ENCODE measurements around the gene CMC2.

Gene CMC2

GRCh38 chr16:81001330-81001729 is 5.4 kb downstream of the CMC2 start:
- no peak for DNase-seq

- no peak for DNase-seq
Measured at GRCh38 chr16:81000873-81001272, 5.8 kb downstream of the CMC2 start.

- DNase-seq, result no peak
Measured at GRCh38 chr16:80997964-80998620, 8.6 kb downstream of the CMC2 start.

- DNase-seq, result peak; percentile 74
Measured at GRCh38 chr16:80997139-80997798, 9.4 kb downstream of the CMC2 start.

GRCh38 chr16:80996688-80997138 is 10.0 kb downstream of the CMC2 start:
- DNase-seq, result no peak

GRCh38 chr16:80994451-80994850 is 12.2 kb downstream of the CMC2 start:
- peak; percentile 14 for DNase-seq

- DNase-seq, result no peak
Measured at GRCh38 chr16:80993834-80994233, 12.9 kb downstream of the CMC2 start.

GRCh38 chr16:80993307-80993706 is 13.4 kb downstream of the CMC2 start:
- DNase-seq, result peak; percentile 24

- no peak for DNase-seq
Measured at GRCh38 chr16:80992676-80993293, 13.9 kb downstream of the CMC2 start.

GRCh38 chr16:80991792-80992430 is 14.8 kb downstream of the CMC2 start:
- DNase-seq, result no peak

GRCh38 chr16:80990978-80991377 is 15.7 kb downstream of the CMC2 start:
- DNase-seq, result no peak

GRCh38 chr16:80990577-80990976 is 16.1 kb downstream of the CMC2 start:
- no peak for DNase-seq

- DNase-seq, result no peak
Measured at GRCh38 chr16:80989801-80990200, 16.9 kb downstream of the CMC2 start.

- DNase-seq, result no peak
Measured at GRCh38 chr16:80988756-80989155, 17.9 kb downstream of the CMC2 start.

- no peak for DNase-seq
Measured at GRCh38 chr16:80986557-80986956, 20.1 kb downstream of the CMC2 start.

GRCh38 chr16:80985611-80986010 is 21.1 kb downstream of the CMC2 start:
- DNase-seq, result no peak

- no peak for DNase-seq
Measured at GRCh38 chr16:80984124-80984892, 22.4 kb downstream of the CMC2 start.

- no peak for DNase-seq
Measured at GRCh38 chr16:80982646-80983045, 24.0 kb downstream of the CMC2 start.

- DNase-seq, result no peak
Measured at GRCh38 chr16:80981103-80981502, 25.6 kb downstream of the CMC2 start.

- no peak for DNase-seq
Measured at GRCh38 chr16:80976946-80977345, 29.7 kb downstream of the CMC2 start.

GRCh38 chr16:80974649-80975376 is 31.9 kb downstream of the CMC2 start:
- no peak for DNase-seq

GRCh38 chr16:80973991-80974390 is 32.7 kb downstream of the CMC2 start:
- no peak for DNase-seq

Measured in kidney glomerular epithelial cell (primary cell).